Measurements from ENCODE around the gene ZBTB21. TPM values are rescaled to one million over a fixed set of nuclear protein-coding genes. Genes with fewer than 3 reads are reported as not detected.
"Not testable (repeated sequence)": the region's sequence is repeated elsewhere in the genome, so short reads cannot be mapped to it uniquely, and the experiment has no call there.

Gene ZBTB21
- total RNA-seq, 2 donors from 2014 or later, result 12.6 to 25.6 TPM

DNA sequence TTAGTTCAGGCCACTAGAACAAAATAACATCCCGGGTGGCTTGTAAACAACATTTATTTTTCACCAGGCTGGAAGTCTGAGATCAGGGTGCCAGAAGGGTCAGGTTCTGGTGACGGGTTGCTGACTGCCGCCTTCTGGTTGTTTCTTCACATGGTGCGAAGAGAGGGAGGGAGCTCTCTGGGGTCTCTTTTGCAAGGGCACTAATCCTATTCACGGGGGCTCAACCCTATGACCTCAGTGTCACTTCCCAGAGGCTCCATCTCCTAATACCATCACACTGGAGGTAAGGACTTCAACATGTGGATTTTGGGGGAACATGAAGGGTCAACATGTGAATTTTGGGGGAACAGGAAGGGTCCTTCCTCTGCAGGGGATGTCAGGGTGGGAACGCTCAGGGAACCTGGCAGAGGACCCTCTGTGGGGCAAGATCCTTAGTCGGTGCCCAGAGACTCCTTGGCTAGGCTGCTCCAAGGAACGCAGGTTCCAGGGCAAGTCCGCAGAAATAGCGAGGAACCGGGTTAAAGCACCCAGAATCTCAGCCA is 47.7 kb downstream of the ZBTB21 start:
- intact Hi-C loops (cut with DNase I), result no loop called here
- no peak for DNase-seq (ENCODE audit: low spot score)

DNA sequence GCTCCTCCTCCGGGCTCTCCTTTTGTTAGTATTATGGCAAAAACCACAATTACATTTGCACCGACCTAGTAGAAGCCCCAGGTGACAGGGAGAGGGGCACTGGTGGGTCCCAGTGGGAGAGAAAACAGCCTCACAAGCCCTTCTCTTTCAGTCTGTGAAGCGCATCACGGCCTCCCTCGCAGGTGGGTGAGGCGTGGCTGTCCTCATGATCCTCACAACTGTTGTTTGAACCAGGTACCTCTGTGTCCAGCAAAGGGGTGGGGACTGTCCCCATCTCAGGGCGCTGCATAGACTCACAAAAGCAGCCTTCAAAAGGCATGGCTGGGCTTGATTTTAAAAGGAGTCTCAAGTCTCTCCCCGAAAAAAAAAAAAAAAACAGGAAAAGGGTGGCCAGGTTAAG is 48.4 kb downstream of the ZBTB21 start:
- intact Hi-C loops (cut with DNase I), result no loop called here
- DNase-seq (ENCODE audit: low spot score), result peak; percentile 58

DNA sequence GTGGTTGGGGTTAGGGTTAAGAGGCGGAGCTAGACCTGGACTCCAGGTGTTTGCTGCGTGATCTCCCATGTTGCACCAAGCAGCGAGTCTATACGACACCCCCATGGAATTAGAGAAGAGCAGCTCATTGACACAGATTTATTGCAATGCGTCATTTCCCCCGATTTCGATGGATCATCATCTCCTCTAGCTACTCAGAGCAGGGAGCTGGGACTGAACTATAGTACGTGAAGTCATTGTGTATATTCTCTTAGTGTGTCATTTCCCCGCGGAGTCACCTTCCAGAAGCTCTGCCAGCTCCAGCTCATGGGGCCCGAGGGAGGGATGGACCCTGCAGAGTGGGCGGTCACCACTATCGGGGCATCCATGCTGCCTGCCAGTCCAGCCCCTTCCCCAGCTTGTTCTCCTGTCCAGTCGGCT is 48.9 kb downstream of the ZBTB21 start:
- peak; percentile 49 for DNase-seq (ENCODE audit: low spot score)
- intact Hi-C loops (cut with DNase I), result no loop called here

DNA sequence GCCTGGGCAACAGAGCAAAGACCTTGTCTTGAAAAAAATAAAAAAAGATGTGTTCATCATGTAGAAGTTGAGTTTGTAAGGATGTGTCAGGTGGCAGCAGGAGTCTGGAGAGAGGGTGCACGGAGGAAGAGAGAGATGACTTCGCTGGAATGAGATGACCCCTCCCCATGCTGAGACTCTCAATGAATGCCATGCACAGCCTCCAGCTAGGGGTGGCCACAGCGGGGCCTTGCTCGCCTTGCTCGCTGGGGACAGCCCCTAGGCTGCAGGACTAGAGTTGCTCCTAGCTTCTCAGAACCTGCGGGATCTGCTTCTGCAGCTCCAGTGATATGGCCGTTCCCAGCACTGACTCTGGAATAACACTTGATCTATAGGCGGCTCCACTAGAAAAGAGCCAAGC is 49.8 kb downstream of the ZBTB21 start:
- intact Hi-C loops (cut with DNase I), result no loop called here
- peak; percentile 22 for DNase-seq (ENCODE audit: low spot score)

DNA sequence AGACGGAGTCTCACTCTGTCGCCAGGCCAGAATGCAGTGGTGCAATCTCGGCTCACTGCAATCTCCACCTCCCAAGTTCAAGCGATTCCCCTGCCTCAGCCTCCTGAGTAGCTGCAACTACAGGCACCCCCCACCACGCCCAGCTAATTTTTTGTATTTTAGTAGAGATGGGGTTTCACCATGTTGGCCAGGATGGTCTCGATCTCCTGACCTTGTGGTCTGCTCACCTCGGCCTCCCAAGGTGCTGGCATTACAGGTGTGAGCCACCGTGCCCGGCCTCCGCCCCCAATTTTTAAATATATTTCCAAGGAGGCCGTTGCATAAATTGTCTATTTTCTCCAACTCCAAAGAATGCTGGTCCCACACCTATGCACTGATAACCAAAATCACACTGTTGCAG is 50.5 kb downstream of the ZBTB21 start:
- intact Hi-C loops (cut with DNase I), result not testable (repeated sequence)
- peak; percentile 36 for DNase-seq (ENCODE audit: low spot score)

DNA sequence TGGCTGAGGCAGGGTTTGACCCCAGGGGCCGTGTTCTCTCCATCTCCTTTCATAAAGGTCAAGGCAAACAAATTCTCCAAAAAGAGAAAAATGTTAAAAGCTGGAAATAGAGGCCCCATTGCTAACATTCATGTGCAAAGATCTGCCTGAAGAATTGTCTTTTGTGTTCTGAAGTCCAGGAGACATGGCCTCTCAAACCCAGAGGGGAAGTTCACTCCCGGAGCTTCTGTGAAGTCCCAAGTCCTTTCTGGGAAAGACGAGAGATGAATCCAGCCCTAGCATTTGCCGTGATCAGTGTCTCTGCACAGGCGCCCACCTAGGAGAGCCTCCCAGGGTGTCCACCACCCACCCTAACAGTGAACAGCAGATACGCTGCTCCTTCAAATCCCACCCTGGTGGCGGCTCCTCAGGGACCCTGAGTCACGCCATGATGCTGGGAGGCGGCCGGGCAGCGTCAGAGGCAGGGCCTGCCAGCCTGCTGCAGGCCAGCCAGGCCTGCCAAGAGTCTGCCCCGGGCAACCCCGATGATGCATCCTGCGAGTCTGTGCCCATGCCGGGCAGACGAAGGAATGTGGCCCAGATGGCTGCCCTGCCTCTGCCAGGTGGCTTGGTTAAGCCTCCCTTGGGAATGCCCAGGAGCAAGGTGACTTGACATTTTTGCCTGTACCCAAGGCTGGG is 51.1 kb downstream of the ZBTB21 start:
- intact Hi-C loops (cut with DNase I), result no loop called here
- DNase-seq (ENCODE audit: low spot score), result peak; percentile 53

DNA sequence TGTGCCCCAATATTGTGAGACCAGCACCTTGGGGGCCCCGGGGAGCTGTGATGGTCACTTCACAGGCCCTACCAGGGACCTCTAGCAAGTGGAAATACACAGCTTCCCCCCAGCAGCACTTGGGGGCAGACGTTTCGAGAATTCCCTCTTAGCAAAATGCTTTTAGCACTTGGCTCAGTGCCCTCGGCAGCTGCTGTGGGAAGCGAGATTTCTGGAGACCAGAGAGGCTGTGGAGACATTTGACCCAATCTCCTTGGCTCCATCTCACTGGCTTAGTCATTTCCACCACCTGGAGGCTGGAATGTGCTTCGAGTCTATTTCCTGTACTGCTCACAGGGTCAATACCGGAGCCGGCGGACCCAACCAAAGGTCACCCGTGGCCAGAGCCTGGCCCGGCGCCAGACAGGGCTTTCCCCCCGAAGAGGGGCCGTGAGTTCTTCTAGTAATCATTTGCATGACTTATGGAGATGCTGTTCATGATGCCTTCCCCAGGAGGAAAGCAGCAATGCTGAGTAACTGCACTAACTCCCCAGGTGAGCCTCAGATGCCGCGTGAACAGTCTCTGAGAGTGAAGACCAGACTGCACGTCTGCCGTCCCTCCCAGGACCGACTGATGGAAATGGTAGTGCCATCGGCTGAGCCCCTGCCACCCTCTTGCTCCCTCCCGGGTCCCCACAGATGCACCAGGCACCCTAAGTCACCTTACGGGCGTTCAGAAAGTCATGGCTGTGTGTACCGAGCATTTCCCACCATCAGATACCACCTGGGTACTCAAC is 52.0 kb downstream of the ZBTB21 start:
- DNase-seq (ENCODE audit: low spot score), result peak; percentile 85
- intact Hi-C loops (cut with DNase I), result no loop called here

DNA sequence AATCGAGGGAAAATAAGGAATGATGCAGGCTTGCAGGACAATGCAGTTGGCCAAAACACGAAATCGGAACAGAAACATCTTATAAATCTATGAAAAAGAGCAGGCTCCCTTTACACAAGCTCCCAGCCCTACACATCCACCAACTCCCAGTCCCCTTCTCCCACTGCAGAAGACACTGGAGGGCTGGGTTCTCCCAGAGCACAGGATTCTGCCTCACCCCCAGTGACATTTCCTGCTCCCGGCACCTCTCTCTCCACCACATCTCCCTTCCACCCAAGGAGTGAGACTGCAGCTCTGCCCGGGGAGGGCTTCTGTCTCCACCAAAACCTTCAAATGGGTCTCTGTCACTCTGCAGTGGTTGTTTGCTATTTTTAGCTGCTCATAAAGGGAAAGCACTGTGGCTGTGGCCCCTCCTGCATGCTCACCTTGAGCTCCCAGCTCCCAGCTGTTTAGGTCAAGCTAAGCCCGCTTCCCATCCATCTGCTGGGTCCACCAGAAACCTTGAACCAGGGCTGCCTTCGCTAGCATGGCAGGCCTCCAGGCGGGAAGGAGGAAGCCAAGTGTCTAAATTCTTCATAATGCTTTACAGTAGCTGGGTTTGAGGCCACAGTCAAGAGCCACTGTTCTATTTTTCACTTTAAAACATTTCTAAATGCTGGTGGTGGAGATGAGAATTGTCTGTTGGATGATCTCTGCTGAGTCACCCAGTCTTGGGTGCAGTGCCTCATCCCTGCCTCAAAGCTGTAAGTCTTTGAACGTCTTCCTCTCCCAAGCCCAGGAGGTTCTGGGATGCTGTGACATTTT is 53.0 kb downstream of the ZBTB21 start:
- intact Hi-C loops (cut with DNase I), result no loop called here
- peak; percentile 47 for DNase-seq (ENCODE audit: low spot score)

DNA sequence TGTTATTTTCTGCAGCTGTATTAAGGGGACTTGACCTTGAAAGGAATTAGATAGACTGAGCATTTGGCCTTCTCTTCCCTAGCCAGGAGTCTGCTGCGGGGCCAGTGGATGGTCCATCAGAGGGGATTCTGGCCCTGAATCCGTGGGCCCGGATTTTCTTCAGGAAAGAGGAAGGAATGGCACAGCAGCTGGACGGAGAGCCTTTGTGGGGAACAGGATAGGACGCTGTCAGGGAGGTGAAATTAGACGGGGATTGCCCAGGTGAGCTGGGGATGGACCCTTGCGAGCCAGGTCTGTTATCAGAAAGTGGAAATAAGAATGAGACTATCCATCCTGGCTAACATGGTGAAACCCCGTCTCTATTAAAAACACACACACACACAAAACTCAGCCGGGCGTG is 54.6 kb downstream of the ZBTB21 start:
- intact Hi-C loops (cut with DNase I), result no loop called here
- DNase-seq (ENCODE audit: low spot score), result peak; percentile 52

DNA sequence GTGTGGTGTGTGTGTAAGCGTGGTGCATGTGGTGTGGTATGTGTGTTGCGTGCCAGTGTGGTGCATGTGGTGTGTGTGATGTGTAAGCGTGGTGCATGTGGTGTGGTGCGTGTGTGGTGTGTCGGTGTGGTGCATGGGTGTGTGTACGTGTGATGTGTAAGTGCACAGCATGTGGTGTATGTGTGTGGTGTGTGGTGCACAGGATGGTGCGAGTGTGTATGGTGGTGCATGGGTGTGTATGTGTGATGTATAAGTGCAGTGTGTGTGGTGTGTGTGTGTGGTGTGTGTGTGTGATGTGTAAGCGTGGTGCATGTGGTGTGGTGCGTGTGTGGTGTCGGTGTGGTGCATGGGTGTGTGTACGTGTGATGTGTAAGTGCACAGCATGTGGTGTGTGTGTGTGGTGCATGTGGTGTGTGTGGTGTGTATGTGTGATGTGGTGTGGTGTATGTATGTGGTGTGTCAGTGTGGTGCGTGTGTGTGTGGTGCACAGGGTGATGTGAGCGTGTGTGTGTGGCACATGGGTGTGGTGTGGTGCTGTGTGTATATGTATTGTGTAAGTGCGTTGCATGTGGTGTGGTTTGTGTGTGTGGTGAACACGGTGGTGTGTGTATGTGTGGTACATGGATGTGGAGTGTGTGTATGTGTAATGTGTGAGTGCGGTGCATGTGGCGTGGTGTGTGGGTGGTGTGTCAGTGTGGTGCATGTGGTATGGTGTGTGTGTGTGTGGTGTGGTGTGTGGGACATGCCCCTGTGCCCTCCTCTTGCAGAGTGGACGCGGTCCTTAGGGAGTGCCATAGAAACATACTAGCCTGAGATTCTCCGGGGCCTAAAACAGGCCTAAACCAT is 55.3 kb downstream of the ZBTB21 start:
- DNase-seq (ENCODE audit: low spot score), result peak; percentile 48
- intact Hi-C loops (cut with DNase I), result no loop called here

DNA sequence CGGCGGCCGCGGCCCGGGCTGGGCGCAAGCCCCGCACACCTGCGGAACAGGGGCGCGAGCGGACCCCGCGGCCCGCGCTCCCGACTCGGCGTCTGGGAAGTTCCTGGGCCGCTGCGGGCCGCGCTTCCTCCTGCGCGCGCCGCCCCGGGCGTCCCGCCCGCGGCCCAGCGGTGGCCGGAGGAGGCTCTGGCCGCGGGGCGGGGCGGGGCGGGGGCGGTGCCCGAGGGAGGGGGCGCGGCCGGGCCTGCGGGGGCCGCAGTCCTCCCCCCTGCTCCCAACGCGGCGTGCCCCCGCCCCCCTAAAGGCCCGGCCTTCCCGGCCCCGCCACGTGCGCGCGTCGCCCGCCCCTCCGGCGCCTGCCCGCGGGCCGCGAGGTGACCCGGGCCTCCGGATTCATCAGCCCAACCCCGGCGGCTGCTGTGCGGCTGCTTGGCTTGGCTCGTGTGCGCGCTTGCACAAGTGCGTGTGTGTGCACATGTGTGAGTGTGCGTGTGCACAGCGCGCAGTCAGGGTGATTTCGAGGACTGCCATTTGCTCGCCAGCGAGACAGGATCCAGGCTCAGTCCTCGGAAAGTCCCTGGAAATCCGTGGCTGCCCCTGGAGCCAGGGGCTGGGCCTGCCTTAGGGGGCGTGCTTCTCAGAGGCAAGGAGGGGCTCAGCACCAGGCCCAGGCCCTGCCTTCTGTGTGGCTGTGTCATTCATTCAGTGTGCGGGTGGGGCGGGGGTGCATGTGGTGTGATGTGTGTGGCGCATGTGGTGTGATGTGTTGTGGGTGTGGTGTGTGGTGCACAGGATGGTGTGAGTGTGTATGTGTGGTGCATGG is 56.1 kb downstream of the ZBTB21 start, which contains the start of gene C2CD2:
Gene C2CD2, minus strand, starts transcription at position 188 of the 823 bp plus-strand sequence. CDS start 370 bp downstream, outside the sequence.
- peak; percentile 91 for DNase-seq (ENCODE audit: low spot score)
- intact Hi-C loops (cut with DNase I), result no loop called here

DNA sequence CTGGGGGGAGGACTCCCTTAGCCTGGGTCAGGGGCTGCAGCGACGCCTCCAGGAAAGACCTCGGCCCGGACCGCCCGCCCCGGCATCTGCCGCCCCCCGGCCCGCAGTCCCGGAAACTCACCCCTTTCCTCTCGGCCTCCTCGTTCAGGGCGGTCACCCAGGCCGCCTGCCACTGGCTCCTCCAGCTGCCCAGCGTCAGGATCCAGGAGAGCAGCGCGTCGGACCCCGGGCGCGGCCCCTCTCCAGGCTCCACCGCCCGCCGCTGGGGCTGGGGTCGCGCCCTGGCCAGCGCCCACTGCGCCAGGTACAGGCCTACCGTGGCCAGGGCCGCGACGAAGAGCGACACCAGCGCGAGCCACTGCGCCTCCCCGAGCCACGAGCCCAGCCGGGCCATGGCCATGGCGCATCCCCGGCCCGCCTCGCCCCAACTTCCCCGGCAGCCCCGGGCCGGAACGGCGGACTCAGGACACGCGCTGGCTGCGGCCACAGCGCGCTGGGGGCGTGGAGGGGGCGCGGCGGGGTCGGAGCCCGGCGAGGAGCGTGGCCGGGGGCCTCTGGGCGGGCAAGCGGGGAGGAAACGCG is 56.8 kb downstream of the ZBTB21 start:
- peak; percentile 77 for DNase-seq (ENCODE audit: low spot score)
- intact Hi-C loops (cut with DNase I), result no loop called here

DNA sequence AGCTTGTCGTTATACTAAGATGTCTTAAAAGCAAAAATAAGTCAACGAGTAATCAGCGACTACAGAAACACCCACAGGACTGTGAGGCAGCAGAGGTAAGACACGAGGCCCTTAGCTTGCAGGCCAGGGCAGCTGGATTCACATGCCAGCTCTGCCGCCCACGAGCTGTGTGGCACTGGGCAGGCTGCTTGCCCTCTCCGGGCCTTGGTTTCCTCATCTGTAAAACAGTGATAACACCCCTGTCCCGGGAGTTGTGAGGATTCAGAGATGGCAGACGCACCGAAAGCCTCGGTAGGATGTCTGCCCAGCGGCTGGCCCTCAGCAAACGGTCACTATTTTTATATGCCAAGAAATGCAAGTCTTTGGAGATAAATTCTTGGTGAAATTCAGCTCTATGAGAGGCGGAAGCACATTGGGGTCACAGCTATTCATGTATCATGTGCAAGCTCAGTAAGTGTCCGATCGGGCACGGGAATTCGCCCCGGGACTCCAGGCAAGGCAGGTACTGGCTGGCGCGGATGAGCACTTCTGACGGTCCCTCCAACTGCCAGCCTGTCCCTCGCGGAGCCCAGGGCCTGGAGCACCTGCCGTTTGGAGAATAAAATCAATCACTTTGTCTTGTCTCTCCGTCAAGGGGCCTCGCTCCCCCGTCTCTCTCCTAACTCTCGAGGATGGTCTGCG is 57.5 kb downstream of the ZBTB21 start:
- intact Hi-C loops (cut with DNase I), result no loop called here
- peak; percentile 83 for DNase-seq (ENCODE audit: low spot score)

DNA sequence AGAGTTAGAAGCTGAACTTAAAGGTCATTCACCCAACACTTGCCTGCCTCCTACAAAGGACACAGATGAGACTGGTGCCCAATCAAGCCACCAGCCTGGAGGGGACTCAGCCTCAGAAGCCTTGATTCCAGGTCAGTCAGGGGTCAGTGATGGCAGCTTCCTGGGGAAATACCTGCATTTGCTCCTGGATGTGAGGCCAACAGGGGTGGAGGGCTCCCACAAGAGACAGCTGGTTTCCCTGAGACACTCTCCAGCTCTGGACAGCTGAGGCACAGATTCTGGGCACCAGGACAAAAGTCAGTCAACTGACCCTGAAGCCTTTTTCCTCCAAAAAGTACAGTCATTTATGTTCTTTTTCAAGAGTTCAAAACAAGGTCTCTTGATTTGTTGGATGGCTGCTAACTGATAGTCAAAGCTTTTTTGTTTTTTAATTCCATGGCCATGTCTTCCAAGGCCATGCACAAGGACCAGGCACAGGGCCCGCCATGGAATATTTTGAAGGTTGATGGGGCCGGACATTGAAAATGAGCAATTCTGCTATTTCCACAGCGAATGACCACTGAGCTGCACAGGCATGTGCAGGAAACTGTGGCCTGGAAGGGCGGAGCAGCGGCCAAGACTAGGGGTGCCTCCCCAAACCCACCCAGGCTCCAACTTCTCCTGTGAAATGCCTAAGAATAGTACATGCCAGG is 58.1 kb downstream of the ZBTB21 start:
- intact Hi-C loops (cut with DNase I), result no loop called here
- DNase-seq (ENCODE audit: low spot score), result peak; percentile 59

DNA sequence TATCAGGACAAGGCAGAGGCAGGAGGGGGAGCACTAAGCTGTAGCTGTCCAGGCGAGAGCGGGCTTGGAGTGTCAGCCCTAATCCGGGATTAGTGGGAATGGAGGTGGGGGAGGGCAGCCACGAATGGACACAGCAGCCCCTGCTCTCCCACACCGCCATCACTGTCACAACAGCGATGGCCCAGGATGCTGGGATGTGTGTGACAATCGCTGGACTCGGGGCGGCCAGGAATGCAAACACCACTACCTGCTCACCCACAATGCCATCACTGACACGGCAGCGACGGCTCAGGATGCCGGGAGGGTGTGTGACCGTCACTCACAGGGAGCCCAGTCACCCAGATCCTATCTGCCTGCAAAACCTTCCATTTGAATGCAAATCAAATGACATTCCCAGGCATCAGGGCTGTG is 59.2 kb downstream of the ZBTB21 start:
- peak; percentile 52 for DNase-seq (ENCODE audit: low spot score)
- intact Hi-C loops (cut with DNase I), result no loop called here

DNA sequence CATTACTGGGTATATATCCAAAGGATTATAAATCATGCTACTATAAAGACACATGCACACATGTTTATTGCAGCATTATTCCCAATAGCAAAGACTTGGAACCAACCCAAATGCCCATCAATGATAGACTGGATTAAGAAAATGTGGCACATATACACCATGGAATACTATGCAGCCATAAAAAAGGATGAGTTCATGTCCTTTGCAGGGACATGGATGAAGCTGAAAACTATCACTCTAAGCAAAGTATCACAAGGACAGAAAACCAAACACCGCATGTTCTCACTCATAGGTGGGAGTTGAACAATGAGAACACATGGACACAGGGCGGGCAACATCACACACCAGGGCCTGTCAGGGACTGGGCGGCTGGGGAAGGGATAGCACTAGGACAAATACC is 60.5 kb downstream of the ZBTB21 start:
- peak; percentile 44 for DNase-seq (ENCODE audit: low spot score)
- intact Hi-C loops (cut with DNase I), result not testable (repeated sequence)

Measured in posterior vena cava (tissue), 2 donors.